Ishikawa (cell line): ENCODE measurements around the gene TRIM2.
A peak's percentile ranks its signal among the peaks of the same experiment; 100 is the strongest.

ENCODE experiments used
- CEBPB ChIP-seq: IDR thresholded peaks from 2 replicates; pipeline ENCODE4 v1.6.1; 2012
- CREB1 ChIP-seq: IDR thresholded peaks from 2 replicates; pipeline ENCODE4 v1.6.1; 2012; ENCODE audit warnings: low read depth
- EGR1 ChIP-seq: IDR thresholded peaks from 2 replicates; pipeline ENCODE4 v1.6.1; 2012
- EP300 ChIP-seq: IDR thresholded peaks from 2 replicates; pipeline ENCODE4 v1.6.1; 2012; ENCODE audit warnings: borderline replicate concordance
- FOXM1 ChIP-seq: IDR thresholded peaks from 2 replicates; pipeline ENCODE4 v1.6.1; 2012; ENCODE audit warnings: low read depth, borderline replicate concordance
- NFIC ChIP-seq: IDR thresholded peaks from 2 replicates; pipeline ENCODE4 v1.6.1; 2012
- RAD21 ChIP-seq: IDR thresholded peaks from 2 replicates; pipeline ENCODE4 v1.6.1; 2012; ENCODE audit warnings: low read depth
- TAF1 ChIP-seq: IDR thresholded peaks from 2 replicates; pipeline ENCODE4 v1.6.1; 2012; ENCODE audit warnings: low read depth, mild to moderate bottlenecking
- TCF12 ChIP-seq: IDR thresholded peaks from 2 replicates; pipeline ENCODE4 v1.6.1; 2012; ENCODE audit warnings: low read depth
- TEAD4 ChIP-seq: IDR thresholded peaks from 2 replicates; pipeline ENCODE4 v1.6.1; 2012
- YY1 ChIP-seq: IDR thresholded peaks from 2 replicates; pipeline ENCODE4 v1.6.1; 2012; ENCODE audit warnings: low read depth
- ZBTB7A ChIP-seq: IDR thresholded peaks from 2 replicates; pipeline ENCODE4 v1.6.1; 2012; ENCODE audit warnings: low read depth
- TF ChIP-seq, protein P1 (sequence below): IDR thresholded peaks from 2 replicates; pipeline ENCODE4 v1.6.1; 2012
- TF ChIP-seq, protein P2 (sequence below): IDR thresholded peaks from 2 replicates; pipeline ENCODE4 v1.6.1; 2012; ENCODE audit warnings: low read depth, mild to moderate bottlenecking
- TF ChIP-seq, protein P3 (sequence below): IDR thresholded peaks from 2 replicates; pipeline ENCODE4 v1.6.1; 2012

Gene TRIM2

DNA sequence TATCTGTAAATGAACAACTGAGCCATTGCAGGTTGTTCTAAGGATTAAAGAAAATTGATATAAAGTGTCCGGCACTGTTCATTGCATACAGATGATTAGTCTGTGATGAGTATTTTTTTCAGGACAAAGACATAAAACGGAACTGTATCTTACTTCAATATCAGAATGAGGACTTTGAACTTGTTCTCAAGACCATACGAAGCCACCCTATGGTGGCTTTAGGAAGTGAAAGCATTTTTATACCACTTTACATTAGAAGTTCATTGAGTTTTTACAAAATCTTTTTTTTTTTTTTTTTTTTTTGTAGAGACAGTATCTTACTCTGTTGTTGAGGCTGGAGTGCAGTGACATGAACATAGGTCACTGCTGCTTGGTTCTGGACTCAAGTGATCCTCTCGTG lies 45.2 kb upstream of the TRIM2 start:
- TF ChIP-seq EP300 (no peak), TAF1 (no peak), YY1 (no peak), CREB1 (no peak), RAD21 (no peak; the same call in 1 of the 2 replicates), TCF12 (no peak), TEAD4 (no peak), FOXM1 (no peak), CEBPB (no peak)
- TF ChIP-seq, protein P1, sequence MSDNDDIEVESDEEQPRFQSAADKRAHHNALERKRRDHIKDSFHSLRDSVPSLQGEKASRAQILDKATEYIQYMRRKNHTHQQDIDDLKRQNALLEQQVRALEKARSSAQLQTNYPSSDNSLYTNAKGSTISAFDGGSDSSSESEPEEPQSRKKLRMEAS: no peak
- TF ChIP-seq, protein P2, sequence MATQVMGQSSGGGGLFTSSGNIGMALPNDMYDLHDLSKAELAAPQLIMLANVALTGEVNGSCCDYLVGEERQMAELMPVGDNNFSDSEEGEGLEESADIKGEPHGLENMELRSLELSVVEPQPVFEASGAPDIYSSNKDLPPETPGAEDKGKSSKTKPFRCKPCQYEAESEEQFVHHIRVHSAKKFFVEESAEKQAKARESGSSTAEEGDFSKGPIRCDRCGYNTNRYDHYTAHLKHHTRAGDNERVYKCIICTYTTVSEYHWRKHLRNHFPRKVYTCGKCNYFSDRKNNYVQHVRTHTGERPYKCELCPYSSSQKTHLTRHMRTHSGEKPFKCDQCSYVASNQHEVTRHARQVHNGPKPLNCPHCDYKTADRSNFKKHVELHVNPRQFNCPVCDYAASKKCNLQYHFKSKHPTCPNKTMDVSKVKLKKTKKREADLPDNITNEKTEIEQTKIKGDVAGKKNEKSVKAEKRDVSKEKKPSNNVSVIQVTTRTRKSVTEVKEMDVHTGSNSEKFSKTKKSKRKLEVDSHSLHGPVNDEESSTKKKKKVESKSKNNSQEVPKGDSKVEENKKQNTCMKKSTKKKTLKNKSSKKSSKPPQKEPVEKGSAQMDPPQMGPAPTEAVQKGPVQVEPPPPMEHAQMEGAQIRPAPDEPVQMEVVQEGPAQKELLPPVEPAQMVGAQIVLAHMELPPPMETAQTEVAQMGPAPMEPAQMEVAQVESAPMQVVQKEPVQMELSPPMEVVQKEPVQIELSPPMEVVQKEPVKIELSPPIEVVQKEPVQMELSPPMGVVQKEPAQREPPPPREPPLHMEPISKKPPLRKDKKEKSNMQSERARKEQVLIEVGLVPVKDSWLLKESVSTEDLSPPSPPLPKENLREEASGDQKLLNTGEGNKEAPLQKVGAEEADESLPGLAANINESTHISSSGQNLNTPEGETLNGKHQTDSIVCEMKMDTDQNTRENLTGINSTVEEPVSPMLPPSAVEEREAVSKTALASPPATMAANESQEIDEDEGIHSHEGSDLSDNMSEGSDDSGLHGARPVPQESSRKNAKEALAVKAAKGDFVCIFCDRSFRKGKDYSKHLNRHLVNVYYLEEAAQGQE: no peak
- TF ChIP-seq, protein P3, sequence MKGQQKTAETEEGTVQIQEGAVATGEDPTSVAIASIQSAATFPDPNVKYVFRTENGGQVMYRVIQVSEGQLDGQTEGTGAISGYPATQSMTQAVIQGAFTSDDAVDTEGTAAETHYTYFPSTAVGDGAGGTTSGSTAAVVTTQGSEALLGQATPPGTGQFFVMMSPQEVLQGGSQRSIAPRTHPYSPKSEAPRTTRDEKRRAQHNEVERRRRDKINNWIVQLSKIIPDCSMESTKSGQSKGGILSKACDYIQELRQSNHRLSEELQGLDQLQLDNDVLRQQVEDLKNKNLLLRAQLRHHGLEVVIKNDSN: no peak

DNA sequence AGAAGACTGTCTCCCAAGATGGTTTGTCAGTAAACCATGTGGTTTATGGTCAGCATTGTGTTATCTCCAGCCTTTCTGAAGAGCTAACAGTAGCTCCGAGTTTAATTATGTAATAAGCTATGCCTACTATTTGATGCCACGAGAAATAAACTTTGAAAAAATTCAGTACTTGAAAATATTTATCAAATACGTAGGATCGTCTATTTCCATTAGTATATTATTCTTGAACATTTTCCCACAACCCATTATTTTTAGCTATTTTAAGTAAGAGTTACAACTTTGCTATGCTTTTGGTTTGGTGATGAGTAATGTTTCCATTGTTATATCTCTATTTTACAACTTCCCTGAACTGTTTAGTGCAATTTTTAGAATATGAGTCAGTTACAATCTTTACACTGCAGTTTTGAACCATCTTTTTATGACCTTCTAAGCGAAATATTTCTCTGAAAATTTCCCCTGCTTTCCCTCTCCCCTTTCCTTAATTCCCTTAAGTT lies 44.5 kb upstream of the TRIM2 start:
- TF ChIP-seq EP300 (no peak), TCF12 (no peak), ZBTB7A (no peak), RAD21 (no peak), TAF1 (no peak), YY1 (no peak), FOXM1 (no peak), EGR1 (no peak), TEAD4 (no peak; the same call in 1 of the 2 replicates), NFIC (no peak)
- TF ChIP-seq, protein P1: no peak

DNA sequence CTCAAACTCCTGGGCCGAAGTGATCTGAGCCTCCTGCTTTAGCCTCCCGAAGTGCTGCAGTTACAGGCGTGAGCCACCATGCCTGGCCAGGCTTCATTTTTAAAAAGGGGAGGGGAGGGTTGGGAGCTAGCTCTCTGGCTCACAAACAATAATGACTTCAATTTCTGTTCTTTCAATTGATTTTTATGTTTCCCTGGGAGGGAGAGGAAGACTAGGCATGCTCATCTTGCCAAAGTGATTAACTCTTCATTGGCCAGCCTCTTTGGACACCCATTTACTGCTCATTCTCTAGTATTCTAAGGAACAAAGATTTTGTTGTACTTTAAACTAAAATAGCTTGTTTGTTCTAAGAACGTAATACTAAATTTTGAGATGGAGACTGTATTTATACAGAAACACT lies 43.4 kb upstream of the TRIM2 start:
- TF ChIP-seq CREB1 (no peak), CEBPB (no peak), TCF12 (no peak)

DNA sequence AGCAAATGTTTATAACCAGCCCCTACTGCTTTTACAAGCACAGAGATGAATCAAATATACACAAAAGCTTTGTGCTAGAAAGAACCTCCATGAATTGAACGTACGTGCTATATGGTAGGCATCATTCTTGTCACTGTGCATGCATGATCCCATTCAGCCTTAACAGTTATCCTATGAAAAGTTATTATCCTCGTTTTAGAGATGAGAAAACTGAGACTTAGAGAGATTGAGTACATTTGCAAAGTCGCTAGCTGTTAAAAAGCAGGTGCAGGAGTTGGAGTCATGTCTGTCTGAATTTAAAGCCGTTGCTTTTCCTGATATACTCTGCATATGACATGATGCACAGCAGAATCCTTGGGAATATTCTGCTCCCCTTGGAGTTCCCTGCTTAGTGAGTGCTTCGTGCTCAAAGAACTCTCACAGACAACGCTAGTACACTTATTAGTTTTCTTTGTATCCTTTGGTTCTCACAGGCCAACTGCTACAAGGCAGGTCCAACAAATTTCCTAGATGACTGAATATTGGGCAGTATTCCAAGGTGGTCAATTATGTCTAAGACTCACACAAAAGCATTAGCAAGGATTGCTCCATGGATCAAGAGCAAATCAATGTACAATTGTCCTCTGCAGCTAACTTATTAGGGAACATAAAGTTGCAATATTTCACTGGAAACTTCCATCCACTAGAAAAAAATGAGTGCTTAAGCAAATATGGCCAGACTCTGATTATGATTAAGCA lies 42.8 kb upstream of the TRIM2 start:
- TF ChIP-seq YY1: no peak
- TF ChIP-seq FOXM1: 0 out of 2 replicates have a peak, but pooled peaks have one; percentile 28
- TF ChIP-seq CEBPB: no peak
- no peak for TF ChIP-seq CREB1
- TF ChIP-seq, protein P3: no peak
- TF ChIP-seq EP300: no peak
- TF ChIP-seq TEAD4: no peak
- TF ChIP-seq, protein P1: no peak
- TF ChIP-seq, protein P2: no peak
- no peak for TF ChIP-seq TAF1
- TF ChIP-seq ZBTB7A: no peak
- TF ChIP-seq RAD21: no peak
- TF ChIP-seq NFIC: peak; percentile 69; the same call in 1 of the 2 replicates
- peak; percentile 30; the same call in 1 of the 2 replicates for TF ChIP-seq TCF12
- TF ChIP-seq EGR1: no peak

DNA sequence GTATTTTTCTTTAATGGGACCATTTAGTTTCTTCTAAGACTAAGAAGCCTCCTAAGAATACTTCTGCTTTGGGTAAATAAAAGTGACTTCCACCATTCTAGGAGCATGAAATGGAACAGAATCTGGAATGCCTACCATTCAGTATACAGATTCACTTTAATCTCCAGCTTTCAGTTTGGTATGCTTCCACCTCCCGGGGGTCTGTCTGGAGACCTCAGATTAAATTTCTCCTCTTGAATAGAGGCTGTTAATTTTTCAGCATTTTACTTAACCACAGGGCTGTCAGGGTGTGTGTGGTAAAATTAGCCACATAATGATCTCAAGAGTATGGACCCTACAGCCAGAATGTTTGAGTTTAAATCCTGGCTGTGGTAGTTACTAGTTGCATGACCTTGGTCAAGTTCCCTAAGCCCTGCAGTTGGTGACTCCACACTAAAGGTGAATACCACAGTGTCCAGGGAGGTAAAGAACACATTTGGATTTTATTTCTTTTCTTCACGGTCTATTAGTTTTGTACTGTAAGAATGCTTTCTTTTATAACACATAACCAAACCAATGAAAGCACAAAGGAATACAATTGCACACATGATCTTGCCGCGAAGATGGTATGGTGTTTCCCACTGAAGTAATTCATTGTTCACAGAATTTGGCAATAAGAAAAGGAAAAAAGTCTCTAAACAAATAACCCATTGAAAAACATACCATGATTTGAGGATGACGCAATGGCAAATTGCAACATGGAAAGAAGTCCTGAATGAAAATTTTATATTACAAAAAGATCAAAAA lies 37.3 kb upstream of the TRIM2 start:
- TF ChIP-seq YY1: no peak
- TF ChIP-seq CEBPB: peak; percentile 98
- TF ChIP-seq EGR1: no peak
- peak; percentile 76; the same call in 1 of the 2 replicates for TF ChIP-seq TCF12
- no peak; the same call in 1 of the 2 replicates for TF ChIP-seq RAD21
- TF ChIP-seq, protein P1: no peak
- TF ChIP-seq, protein P2: no peak
- peak; percentile 78 for TF ChIP-seq NFIC
- 0 out of 2 replicates have a peak, but pooled peaks have one; percentile 21 for TF ChIP-seq TAF1
- TF ChIP-seq, protein P3: 0 out of 2 replicates have a peak, but pooled peaks have one; percentile 21
- TF ChIP-seq EP300: peak; percentile 91
- no peak for TF ChIP-seq CREB1
- peak; percentile 67 for TF ChIP-seq TEAD4
- no peak for TF ChIP-seq ZBTB7A
- TF ChIP-seq FOXM1: peak; percentile 86
